ENCODE results near the gene ASB10.

The ASB10 gene

DNA sequence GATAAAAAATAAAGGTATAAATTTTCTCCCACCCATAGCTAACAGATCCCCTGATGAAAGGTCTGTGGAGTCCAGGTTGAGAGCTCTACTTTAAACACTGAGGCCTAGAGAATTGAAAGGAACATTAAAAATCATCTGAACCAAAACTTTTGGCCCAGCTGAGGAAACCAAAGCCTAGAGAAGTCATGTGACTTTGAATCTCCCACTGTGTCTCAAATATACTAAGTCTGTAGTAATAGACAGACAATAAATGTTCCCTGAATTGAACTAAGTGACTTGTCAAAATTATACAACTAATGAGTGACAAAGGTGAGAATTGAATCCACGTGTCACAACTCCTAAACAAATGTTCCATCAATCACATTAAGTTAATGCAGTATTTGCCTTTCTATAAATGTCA lies 25.3 kb downstream of the ASB10 start:
- no peak for DNase-seq

GRCh38 chr7:151157645-151158329 lies 29.3 kb downstream of the ASB10 start:
- DNase-seq: no peak

GRCh38 chr7:151152643-151153513 lies 34.2 kb downstream of the ASB10 start:
- DNase-seq: no peak

DNA sequence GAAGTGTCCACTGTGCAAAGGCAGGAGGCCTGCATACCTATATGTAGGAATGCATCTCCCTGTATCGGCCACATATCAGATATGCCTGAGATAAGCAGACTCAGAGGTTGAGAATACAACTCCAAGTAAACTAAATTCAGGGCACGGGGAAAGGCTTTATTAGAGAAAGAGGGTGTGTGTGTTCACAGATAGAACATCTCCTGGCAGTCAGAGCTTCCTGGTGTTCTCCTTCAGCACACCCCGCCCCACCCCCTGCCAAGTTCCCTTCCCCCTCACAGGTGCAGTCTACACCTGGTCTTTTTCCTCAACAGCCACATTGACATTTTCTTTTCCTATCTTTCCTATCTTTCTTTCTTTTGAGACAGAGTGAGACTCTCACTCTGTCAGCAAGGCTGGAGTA lies 36.7 kb downstream of the ASB10 start:
- DNase-seq: no peak

DNA sequence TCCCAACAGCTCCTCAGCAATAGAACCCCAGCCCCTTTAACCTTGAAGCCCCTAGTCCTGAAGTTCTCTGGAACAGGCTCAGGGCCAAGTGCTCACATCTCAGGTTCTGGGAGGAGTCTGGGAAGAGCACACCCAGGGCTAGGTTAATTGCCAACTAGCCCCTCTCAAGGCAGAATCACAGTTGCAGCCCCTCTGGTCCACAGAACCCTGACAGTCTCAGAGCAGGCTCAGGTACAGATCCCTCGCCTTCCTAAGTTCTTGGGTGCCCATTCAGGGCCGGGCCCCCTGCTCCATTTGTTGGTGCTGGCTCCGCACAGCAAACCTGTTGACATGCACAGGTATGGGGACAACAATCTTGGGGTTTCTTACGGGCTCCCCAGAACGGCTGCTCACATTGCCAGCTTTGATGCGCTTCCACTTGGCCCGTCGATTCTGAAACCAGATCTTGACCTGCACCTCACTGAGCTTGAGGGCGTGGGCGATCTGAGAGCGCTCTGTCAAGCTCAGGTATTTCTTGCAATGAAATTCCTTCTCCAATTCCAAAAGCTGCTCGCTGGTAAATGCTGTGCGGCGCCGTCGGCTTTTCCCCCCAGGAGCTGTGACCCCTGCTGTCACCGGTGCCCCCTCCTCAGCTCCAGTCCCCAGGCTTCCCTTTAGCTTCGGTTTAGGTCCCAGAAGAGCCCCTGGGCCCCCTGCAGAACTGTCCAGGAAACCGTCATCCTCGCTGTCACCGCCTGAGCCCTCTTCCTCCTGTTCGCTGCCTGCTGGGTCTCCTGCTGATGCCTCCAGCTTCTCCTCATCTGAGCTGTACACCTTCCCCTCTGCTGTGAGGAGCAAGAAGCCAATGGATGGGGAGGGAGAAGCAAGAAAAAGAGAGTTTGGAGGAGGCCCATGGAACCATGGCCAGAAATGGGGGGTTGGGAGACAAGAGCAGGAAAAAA lies 38.5 kb downstream of the ASB10 start:
- DNase-seq: no peak

- DNase-seq: no peak
Observed at GRCh38 chr7:151146761-151147160, 40.3 kb downstream of the ASB10 start.

GRCh38 chr7:151144387-151144786 lies 42.7 kb downstream of the ASB10 start:
- no peak for DNase-seq

- no peak for DNase-seq
Observed at GRCh38 chr7:151143261-151144015, 43.6 kb downstream of the ASB10 start.

DNA sequence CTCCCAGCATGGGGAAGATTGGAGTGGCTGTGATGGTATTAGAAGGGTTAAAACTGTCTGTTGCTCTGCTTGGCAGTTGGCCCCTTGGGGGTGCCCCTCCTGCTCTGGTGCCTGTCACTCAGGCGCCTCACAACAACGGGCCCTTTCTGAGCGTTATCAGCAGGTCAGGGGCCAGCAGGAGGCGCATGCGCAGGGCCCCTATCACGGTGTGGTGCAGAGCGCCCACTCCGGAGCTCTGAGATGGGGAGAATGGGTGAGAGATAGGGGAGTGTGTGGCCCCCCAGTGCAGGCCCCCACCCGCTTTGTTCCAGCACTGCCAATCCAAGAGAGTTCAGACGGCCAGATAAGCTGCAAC lies 44.4 kb downstream of the ASB10 start:
- DNase-seq: no peak

DNA sequence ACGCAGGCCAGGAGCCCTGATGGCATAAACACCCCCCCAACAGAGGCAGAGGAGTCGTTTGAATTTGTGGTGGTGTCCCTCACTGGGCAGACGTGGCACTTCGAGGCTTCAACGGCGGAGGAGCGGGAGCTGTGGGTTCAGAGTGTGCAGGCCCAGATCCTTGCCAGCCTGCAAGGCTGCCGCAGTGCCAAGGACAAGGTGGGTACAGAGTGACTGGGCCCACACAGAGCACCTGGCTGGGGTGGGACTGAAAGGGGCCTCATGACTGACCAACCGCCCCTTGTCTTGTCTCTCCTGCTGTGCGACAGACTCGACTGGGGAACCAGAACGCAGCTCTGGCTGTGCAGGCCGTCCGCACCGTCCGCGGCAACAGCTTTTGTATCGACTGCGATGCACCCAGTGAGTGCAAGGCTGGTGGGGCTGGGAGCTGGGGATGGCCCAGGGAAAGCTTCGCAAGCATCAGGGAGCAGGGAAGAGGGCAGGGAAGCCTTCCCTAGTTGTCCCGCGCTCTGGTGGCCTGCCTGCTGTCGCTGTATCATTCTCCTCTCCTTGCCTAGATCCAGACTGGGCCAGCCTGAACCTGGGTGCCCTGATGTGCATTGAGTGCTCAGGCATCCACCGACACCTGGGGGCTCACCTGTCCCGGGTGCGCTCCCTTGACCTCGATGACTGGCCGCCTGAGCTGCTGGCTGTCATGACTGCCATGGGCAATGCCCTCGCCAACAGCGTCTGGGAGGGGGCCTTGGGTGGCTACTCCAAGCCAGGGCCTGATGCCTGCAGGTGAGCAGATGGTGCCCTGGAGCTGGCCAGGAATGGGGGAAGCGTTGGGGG lies 45.0 kb downstream of the ASB10 start:
- no peak for DNase-seq

- no peak for DNase-seq
Observed at GRCh38 chr7:151141311-151141854, 45.7 kb downstream of the ASB10 start.

DNA sequence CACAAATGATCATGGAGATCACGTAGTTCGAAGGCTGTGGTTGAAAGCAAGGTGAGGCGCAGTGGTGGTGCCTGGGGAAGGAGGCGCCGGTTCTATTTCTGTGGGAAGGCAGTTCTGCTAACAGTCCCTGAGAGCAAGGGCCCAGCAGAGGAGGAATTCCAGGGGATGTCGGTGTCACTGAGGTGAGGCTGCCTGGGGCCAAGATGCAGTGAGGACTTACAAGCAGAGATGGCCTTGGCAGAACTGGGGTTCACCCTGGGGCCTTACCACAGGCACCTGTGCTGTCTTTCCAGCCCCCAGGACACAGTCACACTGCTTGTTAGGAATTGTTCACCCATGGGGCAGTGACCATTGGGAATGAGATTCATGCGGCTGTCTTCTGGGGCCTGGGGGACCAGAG lies 46.2 kb downstream of the ASB10 start:
- no peak for DNase-seq

GRCh38 chr7:151139791-151140190 lies 47.3 kb downstream of the ASB10 start:
- DNase-seq: no peak

GRCh38 chr7:151139071-151139790 lies 47.8 kb downstream of the ASB10 start:
- DNase-seq: no peak

- DNase-seq: no peak
Observed at GRCh38 chr7:151138153-151138851, 48.7 kb downstream of the ASB10 start.

- DNase-seq: no peak
Observed at GRCh38 chr7:151137791-151138152, 49.3 kb downstream of the ASB10 start.

DNA sequence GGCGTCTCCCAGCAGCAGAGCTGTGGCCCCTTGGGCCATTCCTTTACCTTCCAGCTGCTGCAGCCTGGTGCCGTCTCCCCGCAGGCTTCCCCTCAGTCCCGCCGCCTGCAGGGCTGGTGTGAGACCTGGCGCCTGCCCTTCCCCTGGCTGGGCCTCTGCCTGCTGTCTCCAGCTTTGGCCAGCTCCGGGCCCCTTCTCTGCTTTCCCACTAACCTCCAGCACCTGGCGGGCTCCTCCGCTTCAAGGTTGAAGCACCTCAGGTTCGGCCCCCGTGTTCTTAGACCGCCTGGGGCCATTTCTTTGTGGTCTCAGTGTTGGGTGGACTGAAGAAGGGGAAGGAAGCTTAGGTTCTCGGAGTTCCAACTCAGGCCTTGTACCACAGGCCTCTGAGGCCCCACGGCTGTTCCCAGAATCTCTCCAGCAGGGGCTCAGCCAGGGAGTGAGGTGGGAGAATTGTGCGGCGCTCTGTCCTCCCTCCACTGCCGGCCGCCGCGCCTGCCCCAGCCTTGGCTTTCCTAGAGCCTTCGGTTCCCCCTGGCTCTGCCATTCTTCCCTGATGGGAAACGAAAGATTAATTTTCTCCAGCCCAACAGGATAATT lies 49.9 kb downstream of the ASB10 start:
- no peak for DNase-seq

DNA sequence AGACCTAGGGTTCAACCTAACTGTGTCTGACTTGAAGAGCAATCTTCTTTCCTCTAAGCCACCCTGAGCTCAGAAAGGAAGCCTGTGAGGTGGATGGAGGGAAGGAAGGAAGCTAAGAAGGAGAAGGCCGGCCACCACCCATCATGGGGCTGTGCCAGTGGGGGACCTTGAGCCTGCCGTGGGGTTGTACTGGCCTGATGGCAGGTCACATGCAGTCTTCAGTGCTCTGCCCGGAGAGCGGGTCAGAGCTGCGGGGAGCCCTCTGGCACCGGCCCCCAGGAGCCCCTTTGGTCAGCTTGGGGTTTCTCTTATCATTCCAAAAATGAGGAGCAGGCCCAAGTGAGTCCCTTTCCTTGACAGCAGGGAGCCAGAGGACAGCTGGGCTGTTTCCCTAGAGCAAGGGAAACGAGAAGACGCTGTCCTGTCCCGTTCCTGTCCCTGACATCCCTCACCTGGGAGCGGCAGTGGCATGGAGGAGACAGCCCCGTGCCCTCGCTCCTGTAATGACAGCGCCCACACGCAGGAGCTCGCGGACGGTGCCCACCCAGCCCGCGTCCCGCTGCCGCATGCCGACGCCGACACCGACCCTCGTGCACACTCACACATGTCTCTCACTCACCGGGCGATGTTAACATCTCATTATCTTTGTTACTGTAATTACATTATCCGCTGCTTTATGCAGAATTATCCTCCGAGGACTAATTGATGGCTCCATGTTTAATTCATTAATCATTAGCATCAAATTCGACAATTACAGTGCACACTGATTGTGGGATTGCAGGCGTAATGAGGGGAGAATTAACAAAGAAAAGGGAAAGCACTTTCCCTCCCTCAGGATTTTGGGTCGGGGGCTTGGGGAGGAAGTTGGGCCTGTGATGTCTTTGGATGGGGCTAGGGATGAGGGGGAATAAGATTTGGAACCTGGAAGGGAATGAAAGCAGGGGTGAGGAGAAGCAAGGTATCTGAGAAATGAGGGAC lies 50.9 kb downstream of the ASB10 start:
- no peak for DNase-seq

DNA sequence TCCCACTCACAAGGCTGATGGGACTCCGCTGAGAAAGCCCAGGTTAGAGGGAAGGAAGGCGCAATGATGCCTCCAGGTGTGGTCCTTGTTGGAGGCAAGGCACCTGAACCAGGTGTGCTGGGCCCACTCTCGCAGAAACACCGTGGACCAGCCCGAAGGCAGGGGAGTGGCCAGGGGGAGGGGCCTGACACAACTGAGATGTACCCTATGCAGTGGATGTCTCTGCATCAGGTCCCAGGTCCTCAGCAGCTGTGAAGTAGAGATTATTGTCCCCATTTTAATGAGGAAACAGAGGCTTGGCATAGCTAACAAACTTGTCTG lies 51.6 kb downstream of the ASB10 start:
- no peak for DNase-seq

All from CD4-positive, alpha-beta T cell treated with Interleukin-6 for 4 hours (primary cell).